Liver (tissue), 9 donors: ENCODE data around the gene CAMKMT. TPM values are rescaled to one million over a fixed set of nuclear protein-coding genes. Genes with fewer than 3 reads are reported as not detected.
A peak's percentile ranks its signal among the peaks of the same experiment; 100 is the strongest.

Experiments used
- DNase-seq: peaks from one replicate; pipeline ENCODE4 v3.0.0-alpha.2; 2017; ENCODE audit warnings: low spot score
- H3K27ac ChIP-seq, 2 donors: one replicate each; pipeline ENCODE4 v1.7.0; 2013; ENCODE audit warnings: inconsistent platforms in 2 of 2, low read length in 2 of 2, control low read depth in 1 of 2, low read depth in 1 of 2, mild to moderate bottlenecking in 1 of 2
- H3K27me3 ChIP-seq, 4 donors: one replicate each; pipeline versions ENCODE4 v1.6.1 to v1.7.0; 2013; ENCODE audit warnings: low read length in 3 of 4, inconsistent platforms in 1 of 4, mild to moderate bottlenecking in 1 of 4, moderate library complexity in 1 of 4; ENCODE audit not compliant: control insufficient read depth in 4 of 4, insufficient read depth in 4 of 4
- H3K36me3 ChIP-seq, 4 donors: one replicate each; pipeline versions ENCODE4 v1.6.1 to v1.7.0; 2013; ENCODE audit warnings: low read length in 3 of 4, mild to moderate bottlenecking in 3 of 4, low read depth in 1 of 4, moderate library complexity in 1 of 4; ENCODE audit not compliant: control insufficient read depth in 4 of 4, insufficient read depth in 3 of 4
- H3K4me1 ChIP-seq, 4 donors: one replicate each; pipeline versions ENCODE4 v1.6.1 to v1.7.0; 2013; ENCODE audit warnings: low read length in 3 of 4, mild to moderate bottlenecking in 3 of 4, moderate library complexity in 1 of 4; ENCODE audit not compliant: control insufficient read depth in 4 of 4, insufficient read depth in 4 of 4
- H3K4me3 ChIP-seq, 3 donors: one replicate each; pipeline versions ENCODE4 v1.6.1 to v1.7.0; 2013; ENCODE audit warnings: low read length in 3 of 3, control low read depth in 1 of 3, low read depth in 1 of 3, mild to moderate bottlenecking in 1 of 3
- H3K9ac ChIP-seq, 2 donors: one replicate each; pipeline ENCODE4 v1.7.0; 2013; ENCODE audit warnings: low read length in 2 of 2, mild to moderate bottlenecking in 2 of 2, moderate library complexity in 2 of 2, control low read depth in 1 of 2, low read depth in 1 of 2
- H3K9me3 ChIP-seq, 4 donors: one replicate each; pipeline versions ENCODE4 v1.6.1 to v1.7.0; 2013; ENCODE audit warnings: low read length in 3 of 4; ENCODE audit not compliant: control insufficient read depth in 4 of 4
- EGR1 ChIP-seq, 2 donors: IDR thresholded peaks; 2 replicates each; pipeline ENCODE4 v1.6.1; 2016 to 2018; ENCODE audit warnings: antibody characterized with exemption in 2 of 2, low read depth in 2 of 2
- FOXA1 ChIP-seq: IDR thresholded peaks from 2 replicates; pipeline ENCODE4 v1.6.1; 2016; ENCODE audit warnings: antibody characterized with exemption
- FOXA2 ChIP-seq: IDR thresholded peaks from 2 replicates; pipeline ENCODE4 v1.6.1; 2016; ENCODE audit warnings: antibody characterized with exemption
- GABPA ChIP-seq, 2 donors: IDR thresholded peaks in 1 of 2; conservative IDR thresholded peaks in 1 of 2; 2 replicates each; pipeline ENCODE4 v1.6.1; 2016; ENCODE audit warnings: antibody characterized with exemption in 2 of 2, mild to moderate bottlenecking in 1 of 2, moderate library complexity in 1 of 2
- HNF4A ChIP-seq, 2 donors: conservative IDR thresholded peaks; 2 replicates each; pipeline ENCODE4 v1.6.1; 2016; ENCODE audit warnings: antibody characterized with exemption in 2 of 2, mild to moderate bottlenecking in 2 of 2
- HNF4G ChIP-seq: IDR thresholded peaks from 2 replicates; pipeline ENCODE4 v1.6.1; 2016; ENCODE audit warnings: antibody characterized with exemption
- JUND ChIP-seq, 2 donors: IDR thresholded peaks; 2 replicates each; pipeline ENCODE4 v1.6.1; 2016; ENCODE audit warnings: antibody characterized with exemption in 2 of 2
- RAD21 ChIP-seq, 2 donors: IDR thresholded peaks; 2 replicates each; pipeline ENCODE4 v1.6.1; 2016; ENCODE audit warnings: antibody characterized with exemption in 2 of 2, mild to moderate bottlenecking in 2 of 2
- RXRA ChIP-seq, 2 donors: IDR thresholded peaks; 2 replicates each; pipeline ENCODE4 v1.6.1; 2017 to 2018; ENCODE audit warnings: antibody characterized with exemption in 2 of 2, mild to moderate bottlenecking in 1 of 2
- SP1 ChIP-seq: IDR thresholded peaks from 2 replicates; pipeline ENCODE4 v1.6.1; 2018; ENCODE audit warnings: antibody characterized with exemption, mild to moderate bottlenecking
- YY1 ChIP-seq: IDR thresholded peaks from 2 replicates; pipeline ENCODE4 v1.6.1; 2016; ENCODE audit warnings: antibody characterized with exemption, mild to moderate bottlenecking
- WGBS: extraction: QIAGEN DNeasy Blood & Tissue Kit; methylation state at CpG from one replicate; pipeline ENCODE4 v1.1.7; 2013; 5-methylcytosine and 5-hydroxymethylcytosine counted together
- polyA plus RNA-seq, 2 donors: library from polyadenylated mRNA; stranded (reverse) in 1 of 2; unstranded in 1 of 2; fragments of 200-250 nt in 1 of 2; fragments of >200 nt in 1 of 2; fragmentation: Nextera tagmentation in 1 of 2; extraction: Ambion mirVana in 1 of 2; gene quantifications; one replicate each; pipeline versions ENCODE4 v1.2.1 to v1.2.3, GENCODE V29; 2013 to 2015
- total RNA-seq, 2 donors: library from RNA; depleted of rRNA; stranded (reverse); fragments of >200 nt; gene quantifications; one replicate each; pipeline ENCODE4 v1.2.3, GENCODE V29; 2014
- TF ChIP-seq, protein P1 (sequence below): IDR thresholded peaks from 2 replicates; pipeline ENCODE4 v1.6.1; 2016; ENCODE audit warnings: antibody characterized with exemption
- TF ChIP-seq, protein P2 (sequence below): IDR thresholded peaks from 2 replicates; pipeline ENCODE4 v1.6.1; 2016; ENCODE audit warnings: antibody characterized with exemption
- TF ChIP-seq, protein P3 (sequence below): fragments of 150-350 bp; IDR thresholded peaks from 2 replicates; pipeline ENCODE4 v1.5.1; 2017; ENCODE audit warnings: improper control_type of control experiment, low read depth, low read length; ENCODE audit not compliant: missing input control
- TF ChIP-seq, protein P4 (sequence below): IDR thresholded peaks from 2 replicates; pipeline ENCODE4 v1.6.1; 2016; ENCODE audit warnings: antibody characterized with exemption, mild to moderate bottlenecking
- TF ChIP-seq, protein P5 (sequence below): IDR thresholded peaks from 2 replicates; pipeline ENCODE4 v1.6.1; 2016; ENCODE audit warnings: antibody characterized with exemption
- donor health status: healthy.
- donor health status: healthy.
- donor health status: healthy.
- donor health status: healthy.
- donor health status: healthy.

CAMKMT gene
- total and polyA plus RNA-seq, 4 donors = 1.5 to 12.7 (median 7.1) TPM

DNA sequence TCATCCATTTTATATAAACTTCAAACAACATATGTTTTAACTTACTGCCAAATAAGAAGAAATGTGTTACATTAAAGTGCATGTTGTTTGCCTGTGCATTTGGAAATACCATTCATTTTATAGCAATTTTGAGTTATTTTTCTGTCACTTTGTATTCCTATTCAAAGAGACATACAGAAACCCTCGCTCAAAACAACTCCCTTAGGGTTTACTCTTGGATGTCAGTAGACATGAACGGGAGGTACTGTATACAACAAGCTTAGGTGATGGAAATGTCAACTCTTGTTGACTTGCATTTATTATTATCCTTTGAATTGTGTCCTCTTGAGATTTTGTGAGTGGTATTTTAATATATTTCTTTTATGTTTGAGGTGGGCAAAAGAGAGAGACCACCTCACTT, 132.3 kb downstream of the CAMKMT start:
- Histone ChIP-seq H3K9me3 (no peaks in the 10 kb centered on the region), H3K4me3 (no peak overlapping the region), H3K36me3 (no peaks in the 10 kb centered on the region), H3K27ac (no peak overlapping the region), H3K27me3 (no peaks in the 10 kb centered on the region), H3K4me1 (peaks cover 2 to 21% (median 7%) of the 10 kb centered on the region in 4 donors), H3K9ac (no peak overlapping the region)
- no peak for DNase-seq
- WGBS = 96% methylated on average over 2 of the region's 2 CpGs
- no peak for TF ChIP-seq JUND (IDR thresholded peaks at IDR 0.05)
- no peak for TF ChIP-seq RXRA (IDR thresholded peaks at IDR 0.05)
- TF ChIP-seq YY1 = no peak
- TF ChIP-seq, protein P1, sequence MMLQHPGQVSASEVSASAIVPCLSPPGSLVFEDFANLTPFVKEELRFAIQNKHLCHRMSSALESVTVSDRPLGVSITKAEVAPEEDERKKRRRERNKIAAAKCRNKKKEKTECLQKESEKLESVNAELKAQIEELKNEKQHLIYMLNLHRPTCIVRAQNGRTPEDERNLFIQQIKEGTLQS = no peak
- TF ChIP-seq EGR1 (IDR thresholded peaks at IDR 0.05; ENCODE audit: low read depth in 2 of 2) = no peak
- TF ChIP-seq, protein P2, sequence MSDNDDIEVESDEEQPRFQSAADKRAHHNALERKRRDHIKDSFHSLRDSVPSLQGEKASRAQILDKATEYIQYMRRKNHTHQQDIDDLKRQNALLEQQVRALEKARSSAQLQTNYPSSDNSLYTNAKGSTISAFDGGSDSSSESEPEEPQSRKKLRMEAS = no peak
- TF ChIP-seq HNF4G = no peak
- TF ChIP-seq SP1 = no peak
- no peak for TF ChIP-seq FOXA2
- TF ChIP-seq, protein P3, sequence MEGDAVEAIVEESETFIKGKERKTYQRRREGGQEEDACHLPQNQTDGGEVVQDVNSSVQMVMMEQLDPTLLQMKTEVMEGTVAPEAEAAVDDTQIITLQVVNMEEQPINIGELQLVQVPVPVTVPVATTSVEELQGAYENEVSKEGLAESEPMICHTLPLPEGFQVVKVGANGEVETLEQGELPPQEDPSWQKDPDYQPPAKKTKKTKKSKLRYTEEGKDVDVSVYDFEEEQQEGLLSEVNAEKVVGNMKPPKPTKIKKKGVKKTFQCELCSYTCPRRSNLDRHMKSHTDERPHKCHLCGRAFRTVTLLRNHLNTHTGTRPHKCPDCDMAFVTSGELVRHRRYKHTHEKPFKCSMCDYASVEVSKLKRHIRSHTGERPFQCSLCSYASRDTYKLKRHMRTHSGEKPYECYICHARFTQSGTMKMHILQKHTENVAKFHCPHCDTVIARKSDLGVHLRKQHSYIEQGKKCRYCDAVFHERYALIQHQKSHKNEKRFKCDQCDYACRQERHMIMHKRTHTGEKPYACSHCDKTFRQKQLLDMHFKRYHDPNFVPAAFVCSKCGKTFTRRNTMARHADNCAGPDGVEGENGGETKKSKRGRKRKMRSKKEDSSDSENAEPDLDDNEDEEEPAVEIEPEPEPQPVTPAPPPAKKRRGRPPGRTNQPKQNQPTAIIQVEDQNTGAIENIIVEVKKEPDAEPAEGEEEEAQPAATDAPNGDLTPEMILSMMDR = no peak
- no peak for TF ChIP-seq HNF4A (conservative IDR thresholded peaks at IDR 0.05)
- TF ChIP-seq, protein P4, sequence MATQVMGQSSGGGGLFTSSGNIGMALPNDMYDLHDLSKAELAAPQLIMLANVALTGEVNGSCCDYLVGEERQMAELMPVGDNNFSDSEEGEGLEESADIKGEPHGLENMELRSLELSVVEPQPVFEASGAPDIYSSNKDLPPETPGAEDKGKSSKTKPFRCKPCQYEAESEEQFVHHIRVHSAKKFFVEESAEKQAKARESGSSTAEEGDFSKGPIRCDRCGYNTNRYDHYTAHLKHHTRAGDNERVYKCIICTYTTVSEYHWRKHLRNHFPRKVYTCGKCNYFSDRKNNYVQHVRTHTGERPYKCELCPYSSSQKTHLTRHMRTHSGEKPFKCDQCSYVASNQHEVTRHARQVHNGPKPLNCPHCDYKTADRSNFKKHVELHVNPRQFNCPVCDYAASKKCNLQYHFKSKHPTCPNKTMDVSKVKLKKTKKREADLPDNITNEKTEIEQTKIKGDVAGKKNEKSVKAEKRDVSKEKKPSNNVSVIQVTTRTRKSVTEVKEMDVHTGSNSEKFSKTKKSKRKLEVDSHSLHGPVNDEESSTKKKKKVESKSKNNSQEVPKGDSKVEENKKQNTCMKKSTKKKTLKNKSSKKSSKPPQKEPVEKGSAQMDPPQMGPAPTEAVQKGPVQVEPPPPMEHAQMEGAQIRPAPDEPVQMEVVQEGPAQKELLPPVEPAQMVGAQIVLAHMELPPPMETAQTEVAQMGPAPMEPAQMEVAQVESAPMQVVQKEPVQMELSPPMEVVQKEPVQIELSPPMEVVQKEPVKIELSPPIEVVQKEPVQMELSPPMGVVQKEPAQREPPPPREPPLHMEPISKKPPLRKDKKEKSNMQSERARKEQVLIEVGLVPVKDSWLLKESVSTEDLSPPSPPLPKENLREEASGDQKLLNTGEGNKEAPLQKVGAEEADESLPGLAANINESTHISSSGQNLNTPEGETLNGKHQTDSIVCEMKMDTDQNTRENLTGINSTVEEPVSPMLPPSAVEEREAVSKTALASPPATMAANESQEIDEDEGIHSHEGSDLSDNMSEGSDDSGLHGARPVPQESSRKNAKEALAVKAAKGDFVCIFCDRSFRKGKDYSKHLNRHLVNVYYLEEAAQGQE = no peak
- TF ChIP-seq GABPA (IDR thresholded peaks at IDR 0.05 in 1 of 2, conservative IDR thresholded peaks at IDR 0.05 in 1 of 2) = no peak

DNA sequence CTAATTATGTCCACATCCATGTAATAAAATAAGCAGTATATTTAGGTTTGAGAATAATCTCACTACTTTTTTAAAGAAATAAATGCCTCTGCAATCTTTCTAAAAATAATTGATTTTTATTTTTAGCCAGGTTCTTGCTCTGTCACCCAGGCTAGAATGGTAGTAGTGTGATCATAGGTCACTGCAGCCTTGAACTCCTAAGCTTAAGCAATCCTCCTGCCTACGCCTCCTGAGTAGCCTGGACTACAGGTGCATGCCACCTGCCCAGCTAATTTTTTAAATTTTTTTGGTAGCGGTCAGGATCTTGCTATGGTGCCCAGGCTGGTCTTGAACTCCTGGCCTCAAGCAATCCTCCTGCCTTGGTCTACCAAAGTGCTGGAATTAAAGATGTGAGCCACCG, 133.3 kb downstream of the CAMKMT start:
- Histone ChIP-seq H3K27ac (peak overlapping the region in 1 of 2 donors; percentile 7), H3K4me1 (peaks cover 2 to 21% (median 7%) of the 10 kb centered on the region in 4 donors), H3K27me3 (no peaks in the 10 kb centered on the region), H3K9me3 (no peaks in the 10 kb centered on the region), H3K36me3 (no peaks in the 10 kb centered on the region), H3K4me3 (no peak overlapping the region), H3K9ac (no peak overlapping the region)
- WGBS = 72% methylated on average over 3 of the region's 3 CpGs
- DNase-seq = no peak
- TF ChIP-seq SP1 (no peak), RAD21 (IDR thresholded peaks at IDR 0.05) (peak; percentile 18 to 21), HNF4A (conservative IDR thresholded peaks at IDR 0.05) (peak; percentile 47 to 55), YY1 (no peak), HNF4G (no peak), JUND (IDR thresholded peaks at IDR 0.05) (no peak), FOXA1 (no peak), FOXA2 (no peak)
- TF ChIP-seq, protein P1 = no peak
- TF ChIP-seq, protein P2 = no peak
- TF ChIP-seq, protein P3 = no peak
- TF ChIP-seq, protein P5, sequence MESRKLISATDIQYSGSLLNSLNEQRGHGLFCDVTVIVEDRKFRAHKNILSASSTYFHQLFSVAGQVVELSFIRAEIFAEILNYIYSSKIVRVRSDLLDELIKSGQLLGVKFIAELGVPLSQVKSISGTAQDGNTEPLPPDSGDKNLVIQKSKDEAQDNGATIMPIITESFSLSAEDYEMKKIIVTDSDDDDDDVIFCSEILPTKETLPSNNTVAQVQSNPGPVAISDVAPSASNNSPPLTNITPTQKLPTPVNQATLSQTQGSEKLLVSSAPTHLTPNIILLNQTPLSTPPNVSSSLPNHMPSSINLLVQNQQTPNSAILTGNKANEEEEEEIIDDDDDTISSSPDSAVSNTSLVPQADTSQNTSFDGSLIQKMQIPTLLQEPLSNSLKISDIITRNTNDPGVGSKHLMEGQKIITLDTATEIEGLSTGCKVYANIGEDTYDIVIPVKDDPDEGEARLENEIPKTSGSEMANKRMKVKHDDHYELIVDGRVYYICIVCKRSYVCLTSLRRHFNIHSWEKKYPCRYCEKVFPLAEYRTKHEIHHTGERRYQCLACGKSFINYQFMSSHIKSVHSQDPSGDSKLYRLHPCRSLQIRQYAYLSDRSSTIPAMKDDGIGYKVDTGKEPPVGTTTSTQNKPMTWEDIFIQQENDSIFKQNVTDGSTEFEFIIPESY = no peak
- TF ChIP-seq, protein P4 = peak; percentile 28
